Prostate gland (tissue), 2 donors: Measurements from ENCODE around the gene VASN.

Source experiments
- CTCF ChIP-seq, 4 experiments: fragments of 200-600 bp in 2 of 4; fragments of 450-650 bp in 2 of 4; sonication (generic) in 2 of 4; IDR thresholded peaks; 1 replicate in 3 of 4; 2 replicates in 1 of 4; pipeline ENCODE4 v1.5.1; 2016 to 2019; ENCODE audit warnings: antibody characterized with exemption in 4 of 4, mild to moderate bottlenecking in 2 of 4, moderate library complexity in 2 of 4
- POLR2A ChIP-seq: fragments of 450-650 bp; IDR thresholded peaks from one replicate; pipeline ENCODE4 v1.6.1; 2016; ENCODE audit warnings: antibody characterized with exemption, mild to moderate bottlenecking

GRCh38 chr16:4347765-4348509 is 23.7 kb upstream of the VASN start:
- TF ChIP-seq CTCF (IDR thresholded peaks at IDR 0.05) (no peak), POLR2A (no peak)
